Adrenal gland (tissue), 12 donors: Measurements from ENCODE around the gene CBX5. TPM values are rescaled to one million over a fixed set of nuclear protein-coding genes. Genes with fewer than 3 reads are reported as not detected.
A peak's percentile ranks its signal among the peaks of the same experiment; 100 is the strongest.

Experiments
- DNase-seq, 7 donors: peaks; one replicate each; pipeline ENCODE4 v3.0.0-alpha.2; 2019 to 2020
- H3K27ac ChIP-seq, 5 donors: fragments of 200-600 bp; sonication (generic) in 4 of 5; 1 replicate in 3 of 5; 2 replicates in 2 of 5; pipeline versions ENCODE4 v1.5.1 to v1.8.0; 2016 to 2020; ENCODE audit warnings: mild to moderate bottlenecking in 1 of 5
- H3K27me3 ChIP-seq: fragments of 200-600 bp; 2 replicates; pipeline ENCODE4 v1.8.0; 2021
- H3K36me3 ChIP-seq, 2 donors: fragments of 200-600 bp; replicated peaks in 1 of 2; 1 replicate in 1 of 2; 2 replicates in 1 of 2; pipeline versions ENCODE4 v1.5.1 to v1.8.0; 2018 to 2022
- H3K4me1 ChIP-seq, 2 donors: fragments of 200-600 bp; replicated peaks in 1 of 2; 1 replicate in 1 of 2; 2 replicates in 1 of 2; pipeline versions ENCODE4 v1.5.1 to v1.8.0; 2018 to 2021
- H3K4me3 ChIP-seq, 4 donors: fragments of 200-600 bp; sonication (generic) in 3 of 4; one replicate each; pipeline ENCODE4 v1.5.1; 2016 to 2018
- H3K9me3 ChIP-seq, 3 donors: fragments of 200-600 bp; sonication (generic) in 1 of 3; replicated peaks in 1 of 3; 1 replicate in 2 of 3; 2 replicates in 1 of 3; pipeline versions ENCODE4 v1.5.1 to v1.8.0; 2016 to 2021
- POLR2A ChIP-seq, 2 donors: fragments of 450-650 bp; IDR thresholded peaks; one replicate each; pipeline ENCODE4 v1.6.1; 2017; ENCODE audit warnings: antibody characterized with exemption in 2 of 2, mild to moderate bottlenecking in 2 of 2, moderate library complexity in 1 of 2
- WGBS, 4 donors: extraction: QIAGEN DNeasy Blood & Tissue Kit in 2 of 4; methylation state at CpG; one replicate each; pipeline versions ENCODE4 v1.1.5 to v1.1.7; 2013 to 2017; 5-methylcytosine and 5-hydroxymethylcytosine counted together
- intact Hi-C, 2 donors: fragments of 100-400 bp; cut with DNase I; formaldehyde crosslinking; loops; one replicate each; pipeline versions ENCODE4 v1.14.1 to v1.15.0; 2022 to 2023
- polyA plus RNA-seq, 3 donors: library from polyadenylated mRNA; stranded (reverse); fragments of 200-250 nt in 2 of 3; fragments of 350-450 nt in 1 of 3; fragmentation: Illumina TruSeq in 1 of 3; extraction: RNeasy Lipid Tissue Mini Kit (QIAGEN cat#74804) in 1 of 3; gene quantifications; one replicate each; pipeline ENCODE4 v1.2.3, GENCODE V29; 2013 to 2014
- total RNA-seq, 9 donors: library from RNA; depleted of rRNA in 4 of 9; stranded (reverse); fragments of >200 nt in 4 of 9; fragments of 120-200 nt in 1 of 9; fragmentation: NEBNext Ultra II Directional in 1 of 9; extraction: Animal tissue kit (Norgen Biotek cat#: 25700) in 1 of 9; gene quantifications; one replicate each; pipeline versions ENCODE4 v1.1.0 to v1.2.4, GENCODE V29; 2013 to 2023
- TF ChIP-seq, protein P1 (sequence below), 6 experiments: fragments of 450-650 bp in 4 of 6; fragments of 200-600 bp in 2 of 6; sonication (generic) in 1 of 6; IDR thresholded peaks; 1 replicate in 5 of 6; 2 replicates in 1 of 6; pipeline versions ENCODE4 v1.5.1 to v1.8.0; 2016 to 2021; ENCODE audit warnings: antibody characterized with exemption in 6 of 6, mild to moderate bottlenecking in 2 of 6, moderate library complexity in 1 of 6
- donor health status: healthy with polysubstance abuse.
- donor health status: Bipolar disorder and iron deficiency.
- donor health status: DM: yes; HTN: yes; CAD: no.
- donor health status: DM: no; HTN: no; CAD: no.
- donor health status: DM: no; HTN: no; CAD: no.
- donor health status: DM: yes; HTN: yes; CAD: no.

The CBX5 gene
- total and polyA plus RNA-seq, 12 donors: 8.2 to 88.4 (median 54.6) TPM

- no peak for DNase-seq
- Histone ChIP-seq H3K4me1 (peaks cover 0 to 9% of the 10 kb centered on the region in 2 donors), H3K4me3 (no peak overlapping the region), H3K36me3 (no peaks in the 10 kb centered on the region), H3K9me3 (no peaks in the 10 kb centered on the region), H3K27ac (no peak overlapping the region), H3K27me3 (peaks cover 11% of the 10 kb centered on the region)
- intact Hi-C loops: loop anchor here in 1 of 2 donors (5.0 kb wide), 1 partner anchor 142 kb away; the partner anchor contains the start of gene GPR84
- TF ChIP-seq, protein P1, sequence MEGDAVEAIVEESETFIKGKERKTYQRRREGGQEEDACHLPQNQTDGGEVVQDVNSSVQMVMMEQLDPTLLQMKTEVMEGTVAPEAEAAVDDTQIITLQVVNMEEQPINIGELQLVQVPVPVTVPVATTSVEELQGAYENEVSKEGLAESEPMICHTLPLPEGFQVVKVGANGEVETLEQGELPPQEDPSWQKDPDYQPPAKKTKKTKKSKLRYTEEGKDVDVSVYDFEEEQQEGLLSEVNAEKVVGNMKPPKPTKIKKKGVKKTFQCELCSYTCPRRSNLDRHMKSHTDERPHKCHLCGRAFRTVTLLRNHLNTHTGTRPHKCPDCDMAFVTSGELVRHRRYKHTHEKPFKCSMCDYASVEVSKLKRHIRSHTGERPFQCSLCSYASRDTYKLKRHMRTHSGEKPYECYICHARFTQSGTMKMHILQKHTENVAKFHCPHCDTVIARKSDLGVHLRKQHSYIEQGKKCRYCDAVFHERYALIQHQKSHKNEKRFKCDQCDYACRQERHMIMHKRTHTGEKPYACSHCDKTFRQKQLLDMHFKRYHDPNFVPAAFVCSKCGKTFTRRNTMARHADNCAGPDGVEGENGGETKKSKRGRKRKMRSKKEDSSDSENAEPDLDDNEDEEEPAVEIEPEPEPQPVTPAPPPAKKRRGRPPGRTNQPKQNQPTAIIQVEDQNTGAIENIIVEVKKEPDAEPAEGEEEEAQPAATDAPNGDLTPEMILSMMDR (IDR thresholded peaks at IDR 0.05): no peak
- TF ChIP-seq POLR2A (IDR thresholded peaks at IDR 0.05): no peak
- WGBS, 4 donors: 62 to 77% (median 69%) methylated on average over 7 of the region's 7 CpGs
Measured at GRCh38 chr12:54220567-54220966, 59.4 kb downstream of the CBX5 start.

DNA sequence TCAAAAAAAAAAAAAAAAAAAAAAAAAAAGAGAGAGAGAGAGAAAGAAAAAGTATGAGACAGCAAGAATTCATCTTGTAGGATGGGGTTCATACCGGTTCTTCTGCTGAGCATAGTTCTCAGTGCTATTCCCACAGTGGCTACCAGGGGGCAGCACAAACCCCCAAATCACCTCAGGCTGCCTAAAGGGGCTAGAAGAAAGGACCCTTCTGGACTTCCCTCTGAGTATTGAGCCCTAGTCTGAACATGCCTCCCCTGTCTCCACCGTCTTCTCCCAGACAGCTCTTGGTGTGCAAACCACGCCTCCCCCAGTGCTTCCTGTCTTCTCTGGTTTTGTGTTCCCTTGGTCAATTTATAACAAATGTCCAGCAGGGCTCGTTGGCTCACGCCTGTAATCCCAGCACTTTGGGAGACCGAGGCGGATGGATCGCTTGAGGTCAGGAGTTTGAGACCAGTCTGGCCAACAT, 59.8 kb downstream of the CBX5 start:
- Histone ChIP-seq H3K27ac (no peak overlapping the region), H3K4me3 (no peak overlapping the region), H3K4me1 (peaks cover 0 to 9% of the 10 kb centered on the region in 2 donors), H3K9me3 (no peaks in the 10 kb centered on the region), H3K36me3 (no peaks in the 10 kb centered on the region), H3K27me3 (peaks cover 11% of the 10 kb centered on the region)
- WGBS, 4 donors: 20 to 27% (median 22%) methylated on average over 8 of the region's 8 CpGs
- no peak for TF ChIP-seq POLR2A (IDR thresholded peaks at IDR 0.05)
- TF ChIP-seq, protein P1 (IDR thresholded peaks at IDR 0.05): peak; percentile 72 to 95 (median 76)
- peak; percentile 50 to 87 (median 65) for DNase-seq
- intact Hi-C loops: loop anchor here in 1 of 2 donors (5.0 kb wide), 1 partner anchor 142 kb away; the partner anchor contains the start of gene GPR84

GRCh38 chr12:54217774-54218241, 62.1 kb downstream of the CBX5 start:
- no peak for TF ChIP-seq POLR2A (IDR thresholded peaks at IDR 0.05)
- TF ChIP-seq, protein P1 (IDR thresholded peaks at IDR 0.05): no peak
- WGBS, 4 donors: 14 to 24% (median 21%) methylated on average over 25 to 39 of the region's 39 CpGs
- DNase-seq: no peak
- Histone ChIP-seq H3K9me3 (no peaks in the 10 kb centered on the region), H3K27ac (no peak overlapping the region), H3K4me3 (peak overlapping the region in 1 of 4 donors; percentile 31), H3K36me3 (no peaks in the 10 kb centered on the region), H3K4me1 (peaks cover 0 to 13% of the 10 kb centered on the region in 2 donors), H3K27me3 (peaks cover 11% of the 10 kb centered on the region)
- intact Hi-C loops: loop anchor here in 1 of 2 donors (5.0 kb wide), 1 partner anchor 149 kb away; no protein-coding TSS in a partner anchor

GRCh38 chr12:54216797-54217661, 62.9 kb downstream of the CBX5 start:
- peak; percentile 64 to 82 (median 69) for DNase-seq
- 0 to 3% (median 1%) methylated on average over 26 to 34 of the region's 34 CpGs for WGBS, 4 donors
- Histone ChIP-seq H3K4me1 (peaks cover 0 to 13% of the 10 kb centered on the region in 2 donors), H3K36me3 (no peaks in the 10 kb centered on the region), H3K9me3 (no peaks in the 10 kb centered on the region), H3K27me3 (peaks cover 11% of the 10 kb centered on the region), H3K27ac (no peak overlapping the region), H3K4me3 (peak overlapping the region in 1 of 4 donors; percentile 31)
- intact Hi-C loops: loop anchor here in 1 of 2 donors (5.0 kb wide), 1 partner anchor 150 kb away; no protein-coding TSS in a partner anchor
- no peak for TF ChIP-seq POLR2A (IDR thresholded peaks at IDR 0.05)
- TF ChIP-seq, protein P1 (IDR thresholded peaks at IDR 0.05): peak; percentile 55 to 85 (median 70)
